ENCODE measurements around the gene ANKS6. TPM values are rescaled to one million over a fixed set of nuclear protein-coding genes. Genes with fewer than 3 reads are reported as not detected.

The ANKS6 gene
- total RNA-seq, 1 experiment from 2014 or later = 39.2 TPM

- no TSS peak for BruUV-seq (replicated peaks)
- H3K9me2 ChIP-seq (ENCODE audit: insufficient read depth) = no peaks in the 10 kb centered on the region
- H3K4me3 ChIP-seq (replicated peaks in 1 of 2; ENCODE audit: low read depth in 1 of 2, low read length in 2 of 2) = no peak overlapping the region
- H3K4me1 ChIP-seq (ENCODE audit: control insufficient read depth in 1 of 2, insufficient read depth in 2 of 2, low read length in 2 of 2) = no peaks in the 10 kb centered on the region
- no peaks in the 10 kb centered on the region for H3K9me3 ChIP-seq (ENCODE audit: control insufficient read depth in 1 of 2, insufficient read depth in 1 of 2, low read depth in 1 of 2, low read length in 2 of 2)
- H3K4me2 ChIP-seq (ENCODE audit: low read length) = no peak overlapping the region
- CTCF ChIA-PET = no interaction called here
- DNase-seq (ENCODE audit: low read depth, low spot score) (no peak), ATAC-seq (no peak)
- H3K27me3 ChIP-seq (ENCODE audit: insufficient read depth, low read length) = peaks cover 31% of the 10 kb centered on the region
- intact Hi-C loops (cut with micrococcal nuclease) = no loop called here
- POLR2A ChIA-PET = no interaction called here
- no peaks in the 10 kb centered on the region for H3K36me3 ChIP-seq (ENCODE audit: control insufficient read depth in 1 of 2, insufficient read depth in 2 of 2, low read length in 2 of 2)
- H2AFZ ChIP-seq (ENCODE audit: low read depth, low read length, poor library complexity, severe bottlenecking) = no peak overlapping the region
- H4K20me1 ChIP-seq (ENCODE audit: insufficient read depth) = no peaks in the 10 kb centered on the region
- no peak overlapping the region for H3K27ac ChIP-seq (ENCODE audit: low read depth, low read length)
- RAD21 ChIA-PET (ENCODE audit: low non-redundant PET in 1 of 2, low total read pairs in 2 of 2, uncharacterized antibody in 2 of 2, unreplicated experiment in 2 of 2) = no interaction called here
- H3K79me2 ChIP-seq (ENCODE audit: insufficient read depth, low read length) = no peaks in the 10 kb centered on the region
- no peak overlapping the region for H3K9ac ChIP-seq (ENCODE audit: low read length)
- TF ChIP-seq TCF7L2 (IDR thresholded peaks at IDR 0.05; ENCODE audit: borderline replicate concordance, extremely low read depth, insufficient read depth, insufficient read length) = no peak
Observed at GRCh38 chr9:98694943-98695342, 101.4 kb downstream of the ANKS6 start.

DNA sequence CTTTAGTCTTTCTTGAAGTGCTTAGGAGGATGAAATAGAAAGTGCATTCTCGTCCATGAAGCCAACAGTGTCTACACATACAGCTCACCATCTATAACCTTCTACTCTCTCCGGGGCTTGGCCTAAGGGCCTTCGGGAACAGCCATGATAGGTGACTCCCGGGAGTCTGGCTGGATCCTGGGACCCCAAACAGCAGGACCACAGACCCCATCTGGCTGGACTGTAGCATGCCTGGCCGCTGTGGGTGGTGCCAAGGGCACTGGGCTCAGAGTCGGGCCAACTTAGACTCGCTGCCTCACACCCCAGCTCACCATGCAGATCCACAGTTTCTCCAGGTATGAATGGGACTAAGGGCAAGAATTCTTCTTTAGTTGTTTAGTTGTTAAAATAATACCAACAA lies 104.0 kb downstream of the ANKS6 start:
- Histone ChIP-seq H3K36me3 (ENCODE audit: control insufficient read depth in 1 of 2, insufficient read depth in 2 of 2, low read length in 2 of 2) (no peaks in the 10 kb centered on the region), H3K4me1 (ENCODE audit: control insufficient read depth in 1 of 2, insufficient read depth in 2 of 2, low read length in 2 of 2) (no peaks in the 10 kb centered on the region), H2AFZ (ENCODE audit: low read depth, low read length, poor library complexity, severe bottlenecking) (no peak overlapping the region), H3K4me2 (ENCODE audit: low read length) (no peak overlapping the region), H3K9ac (ENCODE audit: low read length) (no peak overlapping the region), H3K27me3 (ENCODE audit: insufficient read depth, low read length) (peaks cover 15% of the 10 kb centered on the region), H3K9me2 (ENCODE audit: insufficient read depth) (no peaks in the 10 kb centered on the region), H3K9me3 (ENCODE audit: control insufficient read depth in 1 of 2, insufficient read depth in 1 of 2, low read depth in 1 of 2, low read length in 2 of 2) (no peaks in the 10 kb centered on the region), H3K79me2 (ENCODE audit: insufficient read depth, low read length) (no peaks in the 10 kb centered on the region), H3K27ac (ENCODE audit: low read depth, low read length) (no peak overlapping the region), H4K20me1 (ENCODE audit: insufficient read depth) (no peaks in the 10 kb centered on the region), H3K4me3 (replicated peaks in 1 of 2; ENCODE audit: low read depth in 1 of 2, low read length in 2 of 2) (no peak overlapping the region)
- BruUV-seq (replicated peaks) = no TSS peak
- ChIA-PET POLR2A (no interaction called here), RAD21 (ENCODE audit: low non-redundant PET in 1 of 2, low total read pairs in 2 of 2, uncharacterized antibody in 2 of 2, unreplicated experiment in 2 of 2) (no interaction called here), CTCF (no interaction called here)
- intact Hi-C loops (cut with micrococcal nuclease) = no loop called here
- no peak for DNase-seq (ENCODE audit: low read depth, low spot score)
- no peak for ATAC-seq
- TF ChIP-seq, protein P1, sequence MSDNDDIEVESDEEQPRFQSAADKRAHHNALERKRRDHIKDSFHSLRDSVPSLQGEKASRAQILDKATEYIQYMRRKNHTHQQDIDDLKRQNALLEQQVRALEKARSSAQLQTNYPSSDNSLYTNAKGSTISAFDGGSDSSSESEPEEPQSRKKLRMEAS (IDR thresholded peaks at IDR 0.05) = no peak
- TF ChIP-seq EZH2phosphoT487 (IDR thresholded peaks at IDR 0.05; ENCODE audit: borderline replicate concordance) (no peak), TCF7L2 (IDR thresholded peaks at IDR 0.05; ENCODE audit: borderline replicate concordance, extremely low read depth, insufficient read depth, insufficient read length) (no peak), SIN3A (IDR thresholded peaks at IDR 0.05; ENCODE audit: low read depth) (no peak), ZNF274 (IDR thresholded peaks at IDR 0.05; ENCODE audit: low read depth, low read length) (no peak), JUND (IDR thresholded peaks at IDR 0.05) (no peak), RAD21 (IDR thresholded peaks at IDR 0.05; ENCODE audit: low read depth) (no peak), POLR2AphosphoS5 (IDR thresholded peaks at IDR 0.05; ENCODE audit: low read depth, low read length) (no peak), CBX3 (IDR thresholded peaks at IDR 0.05; ENCODE audit: low read depth) (no peak), POLR2A (IDR thresholded peaks at IDR 0.05; ENCODE audit: borderline replicate concordance, extremely low read depth, insufficient read depth, insufficient read length) (no peak), SP1 (IDR thresholded peaks at IDR 0.05; ENCODE audit: low read depth) (no peak), ELF1 (IDR thresholded peaks at IDR 0.05; ENCODE audit: borderline replicate concordance, low read depth) (no peak), YY1 (IDR thresholded peaks at IDR 0.05; ENCODE audit: extremely low read depth, insufficient replicate concordance, low read depth, low read length) (no peak)
- TF ChIP-seq, protein P2, sequence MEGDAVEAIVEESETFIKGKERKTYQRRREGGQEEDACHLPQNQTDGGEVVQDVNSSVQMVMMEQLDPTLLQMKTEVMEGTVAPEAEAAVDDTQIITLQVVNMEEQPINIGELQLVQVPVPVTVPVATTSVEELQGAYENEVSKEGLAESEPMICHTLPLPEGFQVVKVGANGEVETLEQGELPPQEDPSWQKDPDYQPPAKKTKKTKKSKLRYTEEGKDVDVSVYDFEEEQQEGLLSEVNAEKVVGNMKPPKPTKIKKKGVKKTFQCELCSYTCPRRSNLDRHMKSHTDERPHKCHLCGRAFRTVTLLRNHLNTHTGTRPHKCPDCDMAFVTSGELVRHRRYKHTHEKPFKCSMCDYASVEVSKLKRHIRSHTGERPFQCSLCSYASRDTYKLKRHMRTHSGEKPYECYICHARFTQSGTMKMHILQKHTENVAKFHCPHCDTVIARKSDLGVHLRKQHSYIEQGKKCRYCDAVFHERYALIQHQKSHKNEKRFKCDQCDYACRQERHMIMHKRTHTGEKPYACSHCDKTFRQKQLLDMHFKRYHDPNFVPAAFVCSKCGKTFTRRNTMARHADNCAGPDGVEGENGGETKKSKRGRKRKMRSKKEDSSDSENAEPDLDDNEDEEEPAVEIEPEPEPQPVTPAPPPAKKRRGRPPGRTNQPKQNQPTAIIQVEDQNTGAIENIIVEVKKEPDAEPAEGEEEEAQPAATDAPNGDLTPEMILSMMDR (IDR thresholded peaks at IDR 0.05 in 2 of 3, conservative IDR thresholded peaks at IDR 0.05 in 1 of 3; ENCODE audit: borderline replicate concordance in 1 of 3, insufficient read depth in 1 of 3, low read depth in 2 of 3, low read length in 2 of 3) = no peak
- TF ChIP-seq, protein P3, sequence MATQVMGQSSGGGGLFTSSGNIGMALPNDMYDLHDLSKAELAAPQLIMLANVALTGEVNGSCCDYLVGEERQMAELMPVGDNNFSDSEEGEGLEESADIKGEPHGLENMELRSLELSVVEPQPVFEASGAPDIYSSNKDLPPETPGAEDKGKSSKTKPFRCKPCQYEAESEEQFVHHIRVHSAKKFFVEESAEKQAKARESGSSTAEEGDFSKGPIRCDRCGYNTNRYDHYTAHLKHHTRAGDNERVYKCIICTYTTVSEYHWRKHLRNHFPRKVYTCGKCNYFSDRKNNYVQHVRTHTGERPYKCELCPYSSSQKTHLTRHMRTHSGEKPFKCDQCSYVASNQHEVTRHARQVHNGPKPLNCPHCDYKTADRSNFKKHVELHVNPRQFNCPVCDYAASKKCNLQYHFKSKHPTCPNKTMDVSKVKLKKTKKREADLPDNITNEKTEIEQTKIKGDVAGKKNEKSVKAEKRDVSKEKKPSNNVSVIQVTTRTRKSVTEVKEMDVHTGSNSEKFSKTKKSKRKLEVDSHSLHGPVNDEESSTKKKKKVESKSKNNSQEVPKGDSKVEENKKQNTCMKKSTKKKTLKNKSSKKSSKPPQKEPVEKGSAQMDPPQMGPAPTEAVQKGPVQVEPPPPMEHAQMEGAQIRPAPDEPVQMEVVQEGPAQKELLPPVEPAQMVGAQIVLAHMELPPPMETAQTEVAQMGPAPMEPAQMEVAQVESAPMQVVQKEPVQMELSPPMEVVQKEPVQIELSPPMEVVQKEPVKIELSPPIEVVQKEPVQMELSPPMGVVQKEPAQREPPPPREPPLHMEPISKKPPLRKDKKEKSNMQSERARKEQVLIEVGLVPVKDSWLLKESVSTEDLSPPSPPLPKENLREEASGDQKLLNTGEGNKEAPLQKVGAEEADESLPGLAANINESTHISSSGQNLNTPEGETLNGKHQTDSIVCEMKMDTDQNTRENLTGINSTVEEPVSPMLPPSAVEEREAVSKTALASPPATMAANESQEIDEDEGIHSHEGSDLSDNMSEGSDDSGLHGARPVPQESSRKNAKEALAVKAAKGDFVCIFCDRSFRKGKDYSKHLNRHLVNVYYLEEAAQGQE (IDR thresholded peaks at IDR 0.05; ENCODE audit: low read depth) = no peak

Data from HCT116 (cell line).